ENCODE data around the gene RSAD2.
"Not testable (repeated sequence)": the region's sequence is repeated elsewhere in the genome, so short reads cannot be mapped to it uniquely, and the experiment has no call there.

Gene RSAD2

GRCh38 chr2:6877402-6878304 is at the start of gene RSAD2:
Gene RSAD2, plus strand, starts transcription at chr2:6877777. Its CDS starts 24 bp downstream, at chr2:6877801.
- peak; percentile 16 for DNase-seq

- DNase-seq: no peak
Measured at GRCh38 chr2:6828299-6828584, 49.3 kb upstream of the RSAD2 start.

GRCh38 chr2:6831229-6831628 is 46.3 kb upstream of the RSAD2 start:
- no peak for DNase-seq

- DNase-seq: no peak
Measured at GRCh38 chr2:6832596-6833299, 44.8 kb upstream of the RSAD2 start.

GRCh38 chr2:6833300-6833604 is 44.3 kb upstream of the RSAD2 start:
- DNase-seq: no peak

GRCh38 chr2:6834163-6834562 is 43.4 kb upstream of the RSAD2 start:
- no peak for DNase-seq

- no peak for DNase-seq
Measured at GRCh38 chr2:6835467-6835866, 42.1 kb upstream of the RSAD2 start.

- DNase-seq: no peak
Measured at GRCh38 chr2:6838673-6839319, 38.8 kb upstream of the RSAD2 start.

- no peak for DNase-seq
Measured at GRCh38 chr2:6841537-6842287, 35.9 kb upstream of the RSAD2 start.

- no peak for DNase-seq
Measured at GRCh38 chr2:6845312-6845711, 32.3 kb upstream of the RSAD2 start.

GRCh38 chr2:6845903-6846302 is 31.7 kb upstream of the RSAD2 start:
- no peak for DNase-seq

- DNase-seq: no peak
Measured at GRCh38 chr2:6846540-6846939, 31.0 kb upstream of the RSAD2 start.

GRCh38 chr2:6846967-6847681 is 30.5 kb upstream of the RSAD2 start:
- no peak for DNase-seq

- no peak for DNase-seq
Measured at GRCh38 chr2:6852195-6852594, 25.4 kb upstream of the RSAD2 start.

- no peak for DNase-seq
Measured at GRCh38 chr2:6854416-6854815, 23.2 kb upstream of the RSAD2 start.

- DNase-seq: no peak
Measured at GRCh38 chr2:6855860-6856547, 21.6 kb upstream of the RSAD2 start.

GRCh38 chr2:6856548-6856920 is 21.0 kb upstream of the RSAD2 start:
- no peak for DNase-seq

- not testable (repeated sequence) for DNase-seq
Measured at GRCh38 chr2:6858466-6859027, 19.0 kb upstream of the RSAD2 start.

- no peak for DNase-seq
Measured at GRCh38 chr2:6860296-6860695, 17.3 kb upstream of the RSAD2 start.

GRCh38 chr2:6863792-6864191 is 13.8 kb upstream of the RSAD2 start:
- DNase-seq: no peak

GRCh38 chr2:6864231-6864754 is 13.3 kb upstream of the RSAD2 start:
- DNase-seq: no peak

All from activated naive CD4-positive, alpha-beta T cell treated with anti-CD3 and anti-CD28 coated beads, Interleukin-2, amount 50 U/mL, for 16 hours (primary cell).